SIG-M5 (cell line): ENCODE results near the gene FBF1.
A peak's percentile ranks its signal among the peaks of the same experiment; 100 is the strongest.

Experiments
- DNase-seq: peaks from one replicate; lab custom pipeline; 2025; lab: John Stamatoyannopoulos, UW

The FBF1 gene

GRCh38 chr17:75917141-75917916 is 23.5 kb downstream of the FBF1 start:
- DNase-seq = no peak

- DNase-seq = no peak
Measured at GRCh38 chr17:75915268-75915667, 25.6 kb downstream of the FBF1 start.

DNA sequence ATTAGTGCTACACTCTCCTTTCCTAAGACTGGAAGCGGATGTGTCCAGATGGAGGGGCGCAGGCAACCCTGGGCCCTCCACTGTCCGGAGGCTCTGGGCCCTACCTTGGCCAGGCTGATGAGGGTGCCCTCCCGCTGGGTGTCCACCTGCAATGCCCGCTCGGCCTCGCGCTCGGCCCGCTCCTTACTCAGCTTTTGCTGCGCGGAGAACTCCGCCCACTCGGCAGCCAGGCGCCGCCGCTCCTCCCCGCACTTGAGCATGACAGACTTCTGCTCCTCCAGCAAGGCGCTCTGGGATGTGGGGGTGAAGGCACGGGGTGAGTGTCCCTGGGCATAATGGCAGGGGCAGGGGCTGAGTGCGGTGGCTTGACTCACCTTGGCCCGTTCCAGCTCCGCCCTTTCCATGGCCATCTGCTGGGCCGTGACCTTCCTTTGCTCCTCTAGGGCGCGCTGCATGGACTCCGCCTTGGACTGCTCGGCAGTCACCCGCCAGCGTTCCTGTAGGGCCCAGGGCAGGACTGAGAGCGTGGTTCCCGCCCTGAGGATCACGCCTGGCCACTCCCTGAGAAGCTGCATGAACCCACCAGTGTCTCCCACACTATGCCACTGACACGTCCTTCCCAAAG is 26.1 kb downstream of the FBF1 start:
- DNase-seq = no peak

DNA sequence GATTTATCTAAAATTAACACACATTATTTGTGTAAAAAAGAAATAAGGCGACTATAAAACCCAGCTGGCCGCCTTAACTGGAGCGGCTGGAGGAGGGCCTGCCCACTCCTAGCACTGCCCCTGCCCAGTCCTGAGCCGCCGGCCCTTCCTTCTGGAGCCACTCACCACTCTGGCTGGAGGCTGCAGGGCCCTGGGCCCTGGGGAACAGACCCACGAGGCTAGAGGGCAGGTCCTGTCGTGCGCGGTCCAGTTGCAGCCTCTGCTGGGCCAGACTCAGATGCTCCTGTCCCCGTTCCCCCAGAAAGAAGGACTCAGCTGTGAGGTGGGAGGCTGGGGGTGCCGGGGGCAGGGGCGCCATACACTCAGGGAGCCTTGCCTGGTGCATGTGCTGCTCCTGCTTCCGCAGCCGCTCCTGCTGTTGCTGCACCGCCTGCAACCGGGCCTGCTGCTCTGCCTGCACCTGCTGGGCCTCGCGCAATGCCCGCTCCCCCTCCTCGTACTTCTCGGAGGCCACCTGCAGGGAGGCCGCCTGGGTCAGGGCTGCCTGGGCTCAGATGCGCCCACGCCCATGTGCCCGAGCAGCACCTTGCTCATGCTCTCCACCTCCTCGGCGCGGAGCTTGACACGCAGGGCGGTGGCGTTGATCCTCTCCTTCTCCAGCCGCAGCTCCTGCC is 27.2 kb downstream of the FBF1 start:
- no peak for DNase-seq

GRCh38 chr17:75910699-75911098 is 30.1 kb downstream of the FBF1 start:
- DNase-seq = no peak

- DNase-seq = no peak
Measured at GRCh38 chr17:75909812-75910274, 31.0 kb downstream of the FBF1 start.

GRCh38 chr17:75909051-75909811 is 31.6 kb downstream of the FBF1 start:
- no peak for DNase-seq

DNA sequence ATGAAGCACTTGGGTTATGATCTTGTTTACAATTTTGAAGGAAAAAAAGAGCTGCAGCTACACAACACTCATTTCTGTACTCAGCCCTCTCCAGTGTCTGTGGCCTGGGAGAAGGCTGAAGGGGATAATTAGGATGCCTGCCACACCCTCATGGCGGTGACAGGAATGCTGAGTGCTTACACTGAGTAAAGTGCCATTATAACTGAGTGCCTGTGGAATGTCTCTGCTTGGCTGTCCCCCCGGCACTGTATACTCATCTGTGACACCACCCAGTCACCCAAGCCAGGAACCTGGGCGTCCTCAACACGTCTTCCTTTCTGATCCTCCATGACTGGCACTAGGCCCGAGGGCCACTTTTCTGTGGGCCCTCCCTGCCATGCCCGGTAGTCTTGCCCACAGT is 32.6 kb downstream of the FBF1 start:
- no peak for DNase-seq

DNA sequence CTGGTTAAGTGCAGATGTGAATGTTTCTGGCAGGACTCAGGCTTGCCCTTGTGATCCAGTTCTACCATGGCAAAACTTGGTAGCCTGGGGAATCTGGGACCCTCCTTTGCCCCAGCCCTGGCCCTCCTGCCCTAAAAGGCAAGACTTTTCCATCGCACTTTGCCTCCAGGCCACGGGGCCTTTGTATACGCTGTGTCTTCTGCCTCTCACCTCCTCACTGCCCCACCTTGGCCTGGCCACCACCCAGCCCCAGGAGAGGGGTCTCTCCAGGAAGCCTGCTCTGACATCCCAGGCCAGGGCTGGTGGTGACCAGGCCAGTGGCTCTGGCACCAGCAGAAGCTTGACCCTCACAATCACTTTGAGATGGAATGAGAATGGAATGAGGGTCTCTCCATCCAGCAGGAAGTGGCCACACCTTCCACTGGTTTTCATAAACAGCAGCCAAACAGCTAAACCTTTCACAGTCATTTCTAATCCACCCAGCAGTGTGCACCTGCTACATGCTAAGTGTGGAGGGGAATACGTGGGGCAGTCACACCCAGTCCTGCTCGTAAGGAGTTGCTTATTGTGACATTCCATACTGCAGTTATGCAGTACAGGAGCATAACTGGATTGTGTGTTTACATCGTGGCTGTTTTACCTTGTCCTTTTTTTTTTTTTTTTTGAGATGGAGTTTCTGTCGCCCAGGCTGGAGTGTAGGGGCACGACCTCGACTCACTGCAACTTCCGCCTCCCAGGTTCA is 34.5 kb downstream of the FBF1 start:
- no peak for DNase-seq

DNA sequence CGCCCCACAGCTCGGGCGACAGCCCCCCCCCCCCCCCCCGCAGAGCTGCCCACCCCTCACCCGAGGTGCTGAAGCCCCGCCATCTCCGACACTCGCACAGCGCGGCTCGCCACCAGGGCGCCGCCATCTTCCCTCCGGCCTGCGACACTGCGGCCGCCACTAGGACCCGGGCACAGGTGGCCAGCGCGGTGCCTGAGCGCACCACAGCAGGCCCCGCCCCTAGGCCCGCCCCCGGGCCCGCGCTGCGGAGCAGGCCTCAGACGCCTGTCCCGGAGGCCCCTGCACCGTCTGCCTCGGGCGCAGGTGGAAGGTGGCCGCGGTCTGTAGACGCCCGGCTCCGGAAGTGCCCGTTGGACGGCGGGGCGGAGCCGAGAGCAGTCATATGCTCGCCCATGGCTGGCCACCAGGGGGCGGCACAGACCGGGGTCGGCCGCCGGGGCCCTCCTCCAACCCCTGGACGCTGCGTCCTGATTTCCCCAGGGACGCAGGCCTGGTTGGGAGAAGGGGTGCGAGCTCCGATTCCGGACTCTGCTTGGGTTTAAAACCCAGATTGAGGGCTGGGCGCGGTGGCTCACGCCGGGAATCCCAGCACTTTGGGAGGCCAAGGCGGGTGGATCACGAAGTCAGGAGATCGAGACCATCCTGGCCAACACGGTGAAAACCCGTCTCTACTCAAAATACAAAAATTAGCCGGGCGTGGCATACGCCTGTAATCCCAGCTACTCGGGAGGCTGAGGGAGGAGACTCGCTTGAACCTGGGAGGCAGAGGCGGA is 35.9 kb downstream of the FBF1 start, which contains the start of gene MRPL38:
MRPL38 (minus strand) TSS at position 136 of the 773 bp plus-strand sequence; CDS start at position 127, 9 bp downstream.
- peak; percentile 72 for DNase-seq

- DNase-seq = no peak
Measured at GRCh38 chr17:75902406-75902805, 38.4 kb downstream of the FBF1 start.

DNA sequence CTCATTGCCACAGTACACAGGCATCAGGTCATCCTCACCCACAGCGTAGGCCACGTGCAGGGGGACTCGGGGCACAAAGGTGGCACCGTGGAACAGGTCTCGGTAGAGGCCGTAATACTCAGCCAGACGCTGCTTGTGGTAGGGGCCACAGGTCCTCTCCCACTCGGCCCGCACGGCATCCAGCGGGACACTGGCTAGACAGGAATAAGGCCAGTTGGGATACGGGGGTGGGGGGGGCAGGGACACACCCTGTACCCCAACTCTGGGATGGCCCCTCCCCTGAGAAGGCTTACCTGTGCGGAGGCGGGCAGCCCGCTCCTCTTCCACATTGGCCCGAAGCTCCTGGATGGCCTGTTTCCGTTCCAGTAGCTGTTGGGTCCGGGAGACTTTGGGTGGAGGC is 39.1 kb downstream of the FBF1 start:
- no peak for DNase-seq

- DNase-seq = no peak
Measured at GRCh38 chr17:75900691-75901533, 39.9 kb downstream of the FBF1 start.

DNA sequence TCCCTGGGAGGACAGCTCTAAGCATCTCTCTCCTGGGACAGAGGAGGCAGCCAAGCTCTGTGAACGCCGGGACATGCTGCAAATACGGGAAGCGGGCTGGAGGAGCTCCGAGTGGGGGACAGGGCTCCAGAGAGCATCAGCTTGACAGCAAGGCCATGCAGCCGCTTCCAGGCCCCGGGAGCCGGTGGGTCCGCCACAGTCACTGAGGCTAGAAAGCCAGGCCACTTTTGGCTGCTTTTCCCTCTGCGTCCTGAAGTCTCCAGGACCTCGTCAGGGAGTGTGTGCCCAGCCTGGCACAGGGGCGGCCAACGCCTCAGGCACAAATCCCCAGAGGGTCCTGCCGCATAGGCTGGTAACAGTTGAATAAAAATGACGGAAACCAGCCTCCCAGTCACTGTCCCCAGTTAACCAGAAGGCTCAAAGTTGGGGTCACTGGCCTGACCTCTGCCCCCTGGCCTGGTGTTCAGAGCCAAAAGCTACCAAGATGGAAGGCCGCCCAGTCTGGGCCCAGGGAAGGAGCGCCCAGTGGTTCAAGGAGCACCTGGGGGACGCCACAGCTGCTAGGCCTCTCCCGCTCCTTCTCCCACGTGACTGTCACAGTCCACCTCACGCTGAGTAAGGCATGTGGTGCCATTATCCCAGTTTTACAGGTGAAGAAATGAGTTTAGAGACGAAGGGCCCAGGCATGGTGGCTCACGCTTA is 40.9 kb downstream of the FBF1 start:
- DNase-seq = no peak

DNA sequence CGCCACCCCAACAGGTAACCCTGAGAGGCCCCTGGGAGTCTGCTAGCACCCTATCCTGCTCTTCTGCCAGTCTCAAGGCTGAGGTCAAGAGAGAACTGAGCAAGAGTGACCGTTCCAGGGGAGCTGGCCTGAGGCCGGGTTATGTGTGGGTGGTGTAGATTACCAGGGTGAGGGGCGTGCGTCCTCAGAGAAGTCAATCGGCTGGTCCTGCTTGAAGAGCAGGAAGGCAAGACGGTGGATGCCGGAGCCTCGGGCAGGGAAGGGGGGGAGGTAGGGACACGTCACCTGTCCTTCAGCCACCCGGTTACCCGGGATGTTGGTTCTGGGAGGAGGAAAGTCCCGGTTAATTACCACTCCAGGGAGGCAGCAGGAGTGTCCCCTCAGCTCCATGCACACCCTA is 41.5 kb downstream of the FBF1 start:
- DNase-seq = no peak

DNA sequence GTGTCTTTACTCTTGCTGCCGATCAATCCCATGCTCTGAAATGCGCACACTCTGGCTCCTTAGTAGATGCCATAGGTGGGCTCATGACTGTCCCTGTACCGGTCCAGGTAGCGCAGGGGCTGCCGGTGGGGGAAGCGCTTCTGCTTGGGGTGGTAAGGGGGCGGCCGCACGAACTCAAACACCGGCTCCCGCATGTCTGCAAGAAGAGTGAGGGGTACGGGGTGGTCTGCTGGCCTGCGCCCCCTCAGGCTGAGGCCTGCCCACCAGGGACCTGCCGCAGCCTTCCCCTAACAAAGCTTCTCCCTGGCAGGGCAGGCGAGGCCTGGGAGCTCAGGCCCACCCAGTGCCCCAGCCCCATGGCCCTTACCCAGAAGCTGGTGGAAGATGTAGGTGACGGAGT is 42.1 kb downstream of the FBF1 start:
- DNase-seq = no peak

GRCh38 chr17:75898065-75898464 is 42.8 kb downstream of the FBF1 start:
- no peak for DNase-seq

GRCh38 chr17:75897160-75898019 is 43.5 kb downstream of the FBF1 start:
- no peak for DNase-seq
